BE2C (cell line): Measurements from ENCODE around the gene USH1C.

Source experiments
- DNase-seq: peaks from one replicate; pipeline ENCODE4 v3.0.0-alpha.2; 2020
- H3K27me3 ChIP-seq: fragments of 250-450 bp; sonication (Bioruptor Pico); 2 replicates; pipeline ENCODE4 v1.5.1; 2020; ENCODE audit warnings: mild to moderate bottlenecking
- H3K36me3 ChIP-seq: fragments of 250-450 bp; sonication (Bioruptor Pico); 2 replicates; pipeline ENCODE4 v1.5.1; 2020; ENCODE audit warnings: mild to moderate bottlenecking
- H3K4me1 ChIP-seq: fragments of 250-450 bp; sonication (Bioruptor Pico); 2 replicates; pipeline ENCODE4 v1.5.1; 2020
- H3K4me3 ChIP-seq: 2 replicates; pipeline ENCODE4 v1.5.1; 2011; ENCODE audit warnings: low read depth, low read length
- H3K9me3 ChIP-seq: fragments of 250-450 bp; sonication (Bioruptor Pico); 2 replicates; pipeline ENCODE4 v1.5.1; 2020
- CTCF ChIP-seq: IDR thresholded peaks from 2 replicates; pipeline ENCODE4 v1.5.1; 2012; ENCODE audit warnings: mild to moderate bottlenecking, low read depth, low read length

The USH1C gene

GRCh38 chr11:17558025-17558780 lies 14.0 kb upstream of the USH1C start:
- no peaks in the 10 kb centered on the region for H3K27me3 ChIP-seq
- H3K9me3 ChIP-seq: no peaks in the 10 kb centered on the region
- H3K36me3 ChIP-seq: no peaks in the 10 kb centered on the region
- no peak for TF ChIP-seq CTCF
- no peak overlapping the region for H3K4me3 ChIP-seq
- H3K4me1 ChIP-seq: no peaks in the 10 kb centered on the region
- no peak for DNase-seq

GRCh38 chr11:17556999-17557398 lies 12.8 kb upstream of the USH1C start:
- H3K4me3 ChIP-seq: no peak overlapping the region
- H3K36me3 ChIP-seq: no peaks in the 10 kb centered on the region
- no peaks in the 10 kb centered on the region for H3K27me3 ChIP-seq
- no peaks in the 10 kb centered on the region for H3K4me1 ChIP-seq
- no peaks in the 10 kb centered on the region for H3K9me3 ChIP-seq
- TF ChIP-seq CTCF: no peak
- no peak for DNase-seq

GRCh38 chr11:17554487-17554886 lies 10.3 kb upstream of the USH1C start:
- Histone ChIP-seq H3K9me3 (no peaks in the 10 kb centered on the region), H3K27me3 (no peaks in the 10 kb centered on the region), H3K4me1 (no peaks in the 10 kb centered on the region), H3K4me3 (no peak overlapping the region), H3K36me3 (no peaks in the 10 kb centered on the region)
- TF ChIP-seq CTCF: peak; percentile 7; the same call in 1 of the 2 replicates
- DNase-seq: no peak

GRCh38 chr11:17553249-17553546 lies 9.0 kb upstream of the USH1C start:
- H3K27me3 ChIP-seq: no peaks in the 10 kb centered on the region
- no peak overlapping the region for H3K4me3 ChIP-seq
- DNase-seq: no peak
- H3K9me3 ChIP-seq: no peaks in the 10 kb centered on the region
- no peaks in the 10 kb centered on the region for H3K4me1 ChIP-seq
- H3K36me3 ChIP-seq: no peaks in the 10 kb centered on the region
- TF ChIP-seq CTCF: no peak

- H3K4me3 ChIP-seq: no peak overlapping the region
- no peaks in the 10 kb centered on the region for H3K9me3 ChIP-seq
- H3K4me1 ChIP-seq: no peaks in the 10 kb centered on the region
- no peak for TF ChIP-seq CTCF
- no peaks in the 10 kb centered on the region for H3K27me3 ChIP-seq
- DNase-seq: no peak
- H3K36me3 ChIP-seq: no peaks in the 10 kb centered on the region
Measured at GRCh38 chr11:17552392-17553248, 8.4 kb upstream of the USH1C start.

GRCh38 chr11:17552041-17552355 lies 7.8 kb upstream of the USH1C start:
- Histone ChIP-seq H3K4me1 (no peaks in the 10 kb centered on the region), H3K36me3 (no peaks in the 10 kb centered on the region), H3K9me3 (no peaks in the 10 kb centered on the region), H3K4me3 (no peak overlapping the region), H3K27me3 (no peaks in the 10 kb centered on the region)
- DNase-seq: no peak
- no peak for TF ChIP-seq CTCF
